Neuronal stem cell (in vitro differentiated cells): ENCODE data around the gene LSAMP.

Source experiments
- DNase-seq: peaks from one replicate; pipeline ENCODE4 v3.0.0-alpha.2; 2013; ENCODE audit warnings: low spot score
- H2AFZ ChIP-seq: one replicate; pipeline ENCODE4 v1.6.1; 2013; ENCODE audit warnings: mild to moderate bottlenecking, low read length, inconsistent platforms
- H2AK5ac ChIP-seq: 2 replicates; pipeline ENCODE4 v1.6.1; 2013; ENCODE audit warnings: low read depth, mild to moderate bottlenecking, inconsistent platforms, low read length, moderate library complexity, mixed read lengths
- H2BK120ac ChIP-seq: 2 replicates; pipeline ENCODE4 v1.6.1; 2013; ENCODE audit warnings: low read depth, mild to moderate bottlenecking, inconsistent platforms, low read length, moderate library complexity, mixed read lengths
- H2BK12ac ChIP-seq: one replicate; pipeline ENCODE4 v1.6.1; 2013; ENCODE audit warnings: low read length, inconsistent platforms
- H2BK15ac ChIP-seq: 2 replicates; pipeline ENCODE4 v1.6.1; 2013; ENCODE audit warnings: mild to moderate bottlenecking, low read length, inconsistent platforms, mixed read lengths
- H2BK5ac ChIP-seq: one replicate; pipeline ENCODE4 v1.6.1; 2013; ENCODE audit warnings: inconsistent platforms, mild to moderate bottlenecking, low read length, moderate library complexity
- H3K14ac ChIP-seq: one replicate; pipeline ENCODE4 v1.6.1; 2013; ENCODE audit warnings: low read length, inconsistent platforms
- H3K18ac ChIP-seq: 2 replicates; pipeline ENCODE4 v1.6.1; 2013; ENCODE audit warnings: low read length, inconsistent platforms
- H3K23ac ChIP-seq: 2 replicates; pipeline ENCODE4 v1.6.1; 2013; ENCODE audit warnings: low read depth, mild to moderate bottlenecking, mixed read lengths, low read length, inconsistent platforms; ENCODE audit not compliant: poor library complexity
- H3K27ac ChIP-seq: replicated peaks from 3 replicates; pipeline ENCODE4 v1.5.1; 2013; ENCODE audit warnings: low read length, inconsistent platforms
- H3K27me3 ChIP-seq, 3 experiments: 2 replicates each; pipeline ENCODE4 v1.6.1; 2013; ENCODE audit warnings: low read length in 3 of 3, mild to moderate bottlenecking in 2 of 3, inconsistent platforms in 1 of 3, low read depth in 1 of 3, mixed read lengths in 1 of 3, moderate library complexity in 1 of 3; ENCODE audit not compliant: control insufficient read depth in 3 of 3, insufficient read depth in 3 of 3
- H3K36me3 ChIP-seq, 2 donors: replicated peaks in 1 of 2; 2 replicates each; pipeline ENCODE4 v1.6.1; 2013; ENCODE audit warnings: low read length in 2 of 2; ENCODE audit not compliant: control insufficient read depth in 2 of 2, insufficient read depth in 2 of 2
- H3K4ac ChIP-seq: 2 replicates; pipeline ENCODE4 v1.6.1; 2013; ENCODE audit warnings: inconsistent platforms, mild to moderate bottlenecking, low read length, moderate library complexity
- H3K4me1 ChIP-seq, 2 donors: 1 replicate in 1 of 2; 2 replicates in 1 of 2; pipeline ENCODE4 v1.6.1; 2013; ENCODE audit warnings: low read length in 2 of 2, low read depth in 1 of 2; ENCODE audit not compliant: control insufficient read depth in 2 of 2, insufficient read depth in 1 of 2
- H3K4me2 ChIP-seq: one replicate; pipeline ENCODE4 v1.6.1; 2013; ENCODE audit warnings: mild to moderate bottlenecking, low read length, inconsistent platforms; ENCODE audit not compliant: insufficient read depth, poor library complexity, severe bottlenecking
- H3K4me3 ChIP-seq, 2 donors: 2 replicates each; pipeline ENCODE4 v1.5.1; 2013; ENCODE audit warnings: low read length in 2 of 2, mild to moderate bottlenecking in 2 of 2, inconsistent platforms in 1 of 2, moderate library complexity in 1 of 2
- H3K79me1 ChIP-seq: one replicate; pipeline ENCODE4 v1.6.1; 2013; ENCODE audit warnings: low read depth, mild to moderate bottlenecking, inconsistent platforms, low read length, moderate library complexity
- H3K9ac ChIP-seq: one replicate; pipeline ENCODE4 v1.6.1; 2013; ENCODE audit warnings: mild to moderate bottlenecking, low read depth, low read length, inconsistent platforms; ENCODE audit not compliant: poor library complexity
- H3K9me3 ChIP-seq, 2 donors: replicated peaks in 1 of 2; 2 replicates each; pipeline versions ENCODE3 to v1.6.1; 2013; ENCODE audit warnings: low read length in 2 of 2, mild to moderate bottlenecking in 2 of 2, inconsistent platforms in 1 of 2, low read depth in 1 of 2, mixed read lengths in 1 of 2, moderate library complexity in 1 of 2; ENCODE audit not compliant: control insufficient read depth in 2 of 2, insufficient read depth in 1 of 2
- H4K8ac ChIP-seq: one replicate; pipeline ENCODE4 v1.6.1; 2013; ENCODE audit warnings: low read depth, mild to moderate bottlenecking, inconsistent platforms, low read length, moderate library complexity
- H4K91ac ChIP-seq: one replicate; pipeline ENCODE4 v1.6.1; 2013; ENCODE audit warnings: low read length, low read depth, mild to moderate bottlenecking, inconsistent platforms; ENCODE audit not compliant: poor library complexity
- WGBS, 2 donors: extraction: QIAGEN DNeasy Blood & Tissue Kit; methylation state at CpG; one replicate each; pipeline ENCODE4 v1.1.7; 2013; ENCODE audit warnings: missing lambda C conversion rate in 2 of 2, mixed read lengths in 1 of 2; ENCODE audit not compliant: insufficient read length in 2 of 2, insufficient replicate concordance in 1 of 2; ENCODE audit errors: extremely low coverage in 2 of 2; 5-methylcytosine and 5-hydroxymethylcytosine counted together

LSAMP gene

DNA sequence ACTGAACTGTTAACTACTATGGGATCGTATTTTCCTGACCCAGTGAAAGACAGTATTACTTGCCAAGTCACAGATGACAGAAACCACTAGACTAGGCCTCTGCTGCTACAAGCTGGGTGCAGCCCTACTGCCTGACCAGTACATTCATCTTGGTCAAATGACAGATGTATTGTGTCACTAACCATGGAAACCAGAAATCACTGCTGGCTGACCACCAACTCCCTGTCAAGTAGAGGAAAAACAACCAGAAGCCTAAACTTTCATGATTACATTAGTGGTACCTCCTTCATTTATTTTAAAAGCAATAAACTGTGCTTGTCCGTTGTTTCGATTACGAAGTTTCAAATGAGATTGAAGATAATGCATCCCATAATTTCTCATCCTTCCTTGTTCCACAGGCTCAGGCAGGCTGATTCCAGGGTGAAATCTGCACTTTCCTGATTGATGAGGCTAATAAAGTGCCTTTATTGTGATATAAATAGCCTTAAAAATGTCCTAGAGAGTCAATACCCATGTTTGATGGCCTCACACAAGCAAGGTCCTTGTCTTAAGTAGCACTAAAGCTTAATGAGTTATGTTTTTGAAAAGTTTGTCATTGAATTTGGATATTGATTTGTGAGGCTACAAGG, 309.7 kb downstream of the LSAMP start:
- no peak overlapping the region for H3K9ac ChIP-seq
- no peak overlapping the region for H3K27ac ChIP-seq
- H3K9me3 ChIP-seq: no peaks in the 10 kb centered on the region
- H4K8ac ChIP-seq: no peak overlapping the region
- no peaks in the 10 kb centered on the region for H3K36me3 ChIP-seq
- H3K23ac ChIP-seq: no peak overlapping the region
- no peak overlapping the region for H2AFZ ChIP-seq
- no peak overlapping the region for H3K18ac ChIP-seq
- no peak overlapping the region for H2BK120ac ChIP-seq
- no peak overlapping the region for H3K4me3 ChIP-seq
- WGBS, 2 donors: no CpG with 5 or more reads among the region's 4 CpGs
- H2BK5ac ChIP-seq: no peak overlapping the region
- no peak overlapping the region for H4K91ac ChIP-seq
- no peak for DNase-seq
- no peak overlapping the region for H2AK5ac ChIP-seq
- no peak overlapping the region for H2BK12ac ChIP-seq
- no peak overlapping the region for H3K4me2 ChIP-seq
- H3K79me1 ChIP-seq: no peaks in the 10 kb centered on the region
- no peak overlapping the region for H3K4ac ChIP-seq
- H2BK15ac ChIP-seq: no peak overlapping the region
- no peak overlapping the region for H3K14ac ChIP-seq
- no peaks in the 10 kb centered on the region for H3K27me3 ChIP-seq
- no peaks in the 10 kb centered on the region for H3K4me1 ChIP-seq

GRCh38 chr3:116129187-116129946, 315.9 kb downstream of the LSAMP start:
- H3K18ac ChIP-seq: no peak overlapping the region
- H3K9ac ChIP-seq: peak overlapping the region; percentile 66
- H3K36me3 ChIP-seq: no peaks in the 10 kb centered on the region
- no peak overlapping the region for H3K4ac ChIP-seq
- H3K4me1 ChIP-seq: no peaks in the 10 kb centered on the region
- no peak overlapping the region for H4K8ac ChIP-seq
- no peak overlapping the region for H2AK5ac ChIP-seq
- no peak overlapping the region for H3K23ac ChIP-seq
- no peak overlapping the region for H2BK12ac ChIP-seq
- H3K14ac ChIP-seq: no peak overlapping the region
- no peak overlapping the region for H2AFZ ChIP-seq
- no peak overlapping the region for H2BK120ac ChIP-seq
- no peak overlapping the region for H3K4me2 ChIP-seq
- DNase-seq: no peak
- H4K91ac ChIP-seq: no peak overlapping the region
- no peak overlapping the region for H3K27ac ChIP-seq
- H3K79me1 ChIP-seq: no peaks in the 10 kb centered on the region
- H2BK15ac ChIP-seq: no peak overlapping the region
- H3K4me3 ChIP-seq: no peak overlapping the region
- WGBS, 2 donors: no CpG with 5 or more reads among the region's 5 CpGs
- no peak overlapping the region for H2BK5ac ChIP-seq
- H3K9me3 ChIP-seq: no peaks in the 10 kb centered on the region
- no peaks in the 10 kb centered on the region for H3K27me3 ChIP-seq

- H3K18ac ChIP-seq: no peak overlapping the region
- no peak overlapping the region for H2BK12ac ChIP-seq
- no peak overlapping the region for H2AK5ac ChIP-seq
- H3K23ac ChIP-seq: no peak overlapping the region
- no peak overlapping the region for H3K4me3 ChIP-seq
- H3K9me3 ChIP-seq: no peaks in the 10 kb centered on the region
- no peak overlapping the region for H2AFZ ChIP-seq
- H2BK5ac ChIP-seq: no peak overlapping the region
- H3K36me3 ChIP-seq: no peaks in the 10 kb centered on the region
- no peaks in the 10 kb centered on the region for H3K4me1 ChIP-seq
- no peak for DNase-seq
- no peak overlapping the region for H3K4me2 ChIP-seq
- no CpG with 5 or more reads among the region's 2 CpGs for WGBS, 2 donors
- no peak overlapping the region for H3K27ac ChIP-seq
- no peak overlapping the region for H3K4ac ChIP-seq
- no peak overlapping the region for H2BK120ac ChIP-seq
- no peak overlapping the region for H4K8ac ChIP-seq
- H2BK15ac ChIP-seq: no peak overlapping the region
- H4K91ac ChIP-seq: no peak overlapping the region
- no peak overlapping the region for H3K9ac ChIP-seq
- H3K27me3 ChIP-seq: no peaks in the 10 kb centered on the region
- no peak overlapping the region for H3K14ac ChIP-seq
- no peaks in the 10 kb centered on the region for H3K79me1 ChIP-seq
Observed at GRCh38 chr3:116127464-116127863, 317.8 kb downstream of the LSAMP start.

GRCh38 chr3:116124166-116124565, 321.1 kb downstream of the LSAMP start:
- Histone ChIP-seq H4K8ac (no peak overlapping the region), H3K27ac (no peak overlapping the region), H3K4me3 (no peak overlapping the region), H3K27me3 (no peaks in the 10 kb centered on the region), H3K9ac (no peak overlapping the region), H3K79me1 (no peaks in the 10 kb centered on the region), H3K18ac (no peak overlapping the region), H2BK15ac (no peak overlapping the region), H3K9me3 (no peaks in the 10 kb centered on the region), H2BK5ac (no peak overlapping the region), H3K23ac (no peak overlapping the region), H3K4ac (no peak overlapping the region), H2BK12ac (no peak overlapping the region), H3K36me3 (no peaks in the 10 kb centered on the region), H2AK5ac (no peak overlapping the region), H3K14ac (no peak overlapping the region), H4K91ac (no peak overlapping the region), H3K4me1 (no peaks in the 10 kb centered on the region), H2BK120ac (no peak overlapping the region), H3K4me2 (no peak overlapping the region), H2AFZ (no peak overlapping the region)
- DNase-seq: no peak
